Neuronal stem cell (in vitro differentiated cells): ENCODE data around the gene ABHD16B.
A peak's percentile ranks its signal among the peaks of the same experiment; 100 is the strongest.

Source experiments
- DNase-seq: peaks from one replicate; pipeline ENCODE4 v3.0.0-alpha.2; 2013; ENCODE audit warnings: low spot score
- H2AFZ ChIP-seq: one replicate; pipeline ENCODE4 v1.6.1; 2013; ENCODE audit warnings: mild to moderate bottlenecking, low read length, inconsistent platforms
- H2AK5ac ChIP-seq: 2 replicates; pipeline ENCODE4 v1.6.1; 2013; ENCODE audit warnings: low read depth, mild to moderate bottlenecking, inconsistent platforms, low read length, moderate library complexity, mixed read lengths
- H2BK120ac ChIP-seq: 2 replicates; pipeline ENCODE4 v1.6.1; 2013; ENCODE audit warnings: low read depth, mild to moderate bottlenecking, inconsistent platforms, low read length, moderate library complexity, mixed read lengths
- H2BK12ac ChIP-seq: one replicate; pipeline ENCODE4 v1.6.1; 2013; ENCODE audit warnings: low read length, inconsistent platforms
- H2BK15ac ChIP-seq: 2 replicates; pipeline ENCODE4 v1.6.1; 2013; ENCODE audit warnings: mild to moderate bottlenecking, low read length, inconsistent platforms, mixed read lengths
- H2BK5ac ChIP-seq: one replicate; pipeline ENCODE4 v1.6.1; 2013; ENCODE audit warnings: inconsistent platforms, mild to moderate bottlenecking, low read length, moderate library complexity
- H3K14ac ChIP-seq: one replicate; pipeline ENCODE4 v1.6.1; 2013; ENCODE audit warnings: low read length, inconsistent platforms
- H3K18ac ChIP-seq: 2 replicates; pipeline ENCODE4 v1.6.1; 2013; ENCODE audit warnings: low read length, inconsistent platforms
- H3K23ac ChIP-seq: 2 replicates; pipeline ENCODE4 v1.6.1; 2013; ENCODE audit warnings: low read depth, mild to moderate bottlenecking, mixed read lengths, low read length, inconsistent platforms; ENCODE audit not compliant: poor library complexity
- H3K27ac ChIP-seq: replicated peaks from 3 replicates; pipeline ENCODE4 v1.5.1; 2013; ENCODE audit warnings: low read length, inconsistent platforms
- H3K27me3 ChIP-seq, 3 experiments: 2 replicates each; pipeline ENCODE4 v1.6.1; 2013; ENCODE audit warnings: low read length in 3 of 3, mild to moderate bottlenecking in 2 of 3, inconsistent platforms in 1 of 3, low read depth in 1 of 3, mixed read lengths in 1 of 3, moderate library complexity in 1 of 3; ENCODE audit not compliant: control insufficient read depth in 3 of 3, insufficient read depth in 3 of 3
- H3K36me3 ChIP-seq, 2 donors: replicated peaks in 1 of 2; 2 replicates each; pipeline ENCODE4 v1.6.1; 2013; ENCODE audit warnings: low read length in 2 of 2; ENCODE audit not compliant: control insufficient read depth in 2 of 2, insufficient read depth in 2 of 2
- H3K4ac ChIP-seq: 2 replicates; pipeline ENCODE4 v1.6.1; 2013; ENCODE audit warnings: inconsistent platforms, mild to moderate bottlenecking, low read length, moderate library complexity
- H3K4me1 ChIP-seq, 2 donors: 1 replicate in 1 of 2; 2 replicates in 1 of 2; pipeline ENCODE4 v1.6.1; 2013; ENCODE audit warnings: low read length in 2 of 2, low read depth in 1 of 2; ENCODE audit not compliant: control insufficient read depth in 2 of 2, insufficient read depth in 1 of 2
- H3K4me2 ChIP-seq: one replicate; pipeline ENCODE4 v1.6.1; 2013; ENCODE audit warnings: mild to moderate bottlenecking, low read length, inconsistent platforms; ENCODE audit not compliant: insufficient read depth, poor library complexity, severe bottlenecking
- H3K4me3 ChIP-seq, 2 donors: 2 replicates each; pipeline ENCODE4 v1.5.1; 2013; ENCODE audit warnings: low read length in 2 of 2, mild to moderate bottlenecking in 2 of 2, inconsistent platforms in 1 of 2, moderate library complexity in 1 of 2
- H3K79me1 ChIP-seq: one replicate; pipeline ENCODE4 v1.6.1; 2013; ENCODE audit warnings: low read depth, mild to moderate bottlenecking, inconsistent platforms, low read length, moderate library complexity
- H3K9ac ChIP-seq: one replicate; pipeline ENCODE4 v1.6.1; 2013; ENCODE audit warnings: mild to moderate bottlenecking, low read depth, low read length, inconsistent platforms; ENCODE audit not compliant: poor library complexity
- H3K9me3 ChIP-seq, 2 donors: replicated peaks in 1 of 2; 2 replicates each; pipeline versions ENCODE3 to v1.6.1; 2013; ENCODE audit warnings: low read length in 2 of 2, mild to moderate bottlenecking in 2 of 2, inconsistent platforms in 1 of 2, low read depth in 1 of 2, mixed read lengths in 1 of 2, moderate library complexity in 1 of 2; ENCODE audit not compliant: control insufficient read depth in 2 of 2, insufficient read depth in 1 of 2
- H4K8ac ChIP-seq: one replicate; pipeline ENCODE4 v1.6.1; 2013; ENCODE audit warnings: low read depth, mild to moderate bottlenecking, inconsistent platforms, low read length, moderate library complexity
- H4K91ac ChIP-seq: one replicate; pipeline ENCODE4 v1.6.1; 2013; ENCODE audit warnings: low read length, low read depth, mild to moderate bottlenecking, inconsistent platforms; ENCODE audit not compliant: poor library complexity
- WGBS, 2 donors: extraction: QIAGEN DNeasy Blood & Tissue Kit; methylation state at CpG; one replicate each; pipeline ENCODE4 v1.1.7; 2013; ENCODE audit warnings: missing lambda C conversion rate in 2 of 2, mixed read lengths in 1 of 2; ENCODE audit not compliant: insufficient read length in 2 of 2, insufficient replicate concordance in 1 of 2; ENCODE audit errors: extremely low coverage in 2 of 2; 5-methylcytosine and 5-hydroxymethylcytosine counted together

ABHD16B gene

GRCh38 chr20:63882257-63883200 is 21.2 kb downstream of the ABHD16B start:
- Histone ChIP-seq H4K91ac (no peak overlapping the region), H3K14ac (no peak overlapping the region), H3K79me1 (peaks cover 18% of the 10 kb centered on the region), H3K18ac (no peak overlapping the region), H2BK12ac (no peak overlapping the region), H3K27me3 (no peaks in the 10 kb centered on the region), H3K27ac (no peak overlapping the region), H2BK5ac (no peak overlapping the region), H2AFZ (no peak overlapping the region), H3K4me1 (no peaks in the 10 kb centered on the region), H2BK15ac (no peak overlapping the region), H2AK5ac (no peak overlapping the region), H3K9ac (peak overlapping the region; percentile 50), H3K23ac (no peak overlapping the region), H3K4me3 (peak overlapping the region in 1 of 2 donors; percentile 63), H3K4ac (no peak overlapping the region), H4K8ac (no peak overlapping the region), H3K36me3 (peaks cover 34 to 75% of the 10 kb centered on the region in 2 donors), H3K4me2 (no peak overlapping the region), H3K9me3 (no peaks in the 10 kb centered on the region), H2BK120ac (no peak overlapping the region)
- DNase-seq: no peak
- WGBS, 2 donors: no CpG with 5 or more reads among the region's 28 CpGs

GRCh38 chr20:63883201-63883593 is 21.9 kb downstream of the ABHD16B start:
- Histone ChIP-seq H3K27me3 (no peaks in the 10 kb centered on the region), H2AFZ (no peak overlapping the region), H4K91ac (no peak overlapping the region), H3K4me1 (no peaks in the 10 kb centered on the region), H3K79me1 (peaks cover 14% of the 10 kb centered on the region), H3K18ac (no peak overlapping the region), H3K23ac (no peak overlapping the region), H2BK5ac (peak overlapping the region; percentile 22), H3K27ac (no peak overlapping the region), H3K9me3 (no peaks in the 10 kb centered on the region), H3K36me3 (peaks cover 32 to 75% of the 10 kb centered on the region in 2 donors), H2BK15ac (no peak overlapping the region), H2AK5ac (no peak overlapping the region), H3K4ac (no peak overlapping the region), H4K8ac (no peak overlapping the region), H3K4me3 (no peak overlapping the region), H2BK12ac (no peak overlapping the region), H2BK120ac (no peak overlapping the region), H3K4me2 (no peak overlapping the region), H3K14ac (no peak overlapping the region), H3K9ac (no peak overlapping the region)
- no CpG with 5 or more reads among the region's 6 CpGs for WGBS, 2 donors
- DNase-seq: no peak

GRCh38 chr20:63884506-63885263 is 23.4 kb downstream of the ABHD16B start:
- H3K23ac ChIP-seq: peak overlapping the region; percentile 51
- H3K4me2 ChIP-seq: no peak overlapping the region
- no peak overlapping the region for H3K14ac ChIP-seq
- peaks cover 40 to 75% of the 10 kb centered on the region in 2 donors for H3K36me3 ChIP-seq
- H3K18ac ChIP-seq: no peak overlapping the region
- H2BK120ac ChIP-seq: no peak overlapping the region
- H2BK5ac ChIP-seq: peak overlapping the region; percentile 20
- peaks cover 11% of the 10 kb centered on the region for H3K79me1 ChIP-seq
- peak overlapping the region; percentile 66 for H3K9ac ChIP-seq
- no peaks in the 10 kb centered on the region for H3K27me3 ChIP-seq
- no peak overlapping the region for H2BK15ac ChIP-seq
- no peak for DNase-seq
- no peak overlapping the region for H2AFZ ChIP-seq
- H3K27ac ChIP-seq: no peak overlapping the region
- no peak overlapping the region for H2BK12ac ChIP-seq
- H3K4ac ChIP-seq: no peak overlapping the region
- WGBS, 2 donors: no CpG with 5 or more reads among the region's 21 CpGs
- H2AK5ac ChIP-seq: no peak overlapping the region
- no peak overlapping the region for H4K91ac ChIP-seq
- H3K9me3 ChIP-seq: no peaks in the 10 kb centered on the region
- no peak overlapping the region for H4K8ac ChIP-seq
- no peaks in the 10 kb centered on the region for H3K4me1 ChIP-seq
- peak overlapping the region in 1 of 2 donors; percentile 11 for H3K4me3 ChIP-seq
